Astrocyte (in vitro differentiated cells and primary cell): Measurements from ENCODE around the gene CALY. TPM values are rescaled to one million over a fixed set of nuclear protein-coding genes. Genes with fewer than 3 reads are reported as not detected.

Experiments used
- DNase-seq: peaks from one replicate; pipeline ENCODE4 v3.0.0-alpha.2; 2010; ENCODE audit warnings: low read depth
- FAIRE-seq: peaks from 2 replicates; lab custom pipeline; 2011; peaks lifted over from hg19 to GRCh38; lab: Jason Lieb, UNC
- H2AFZ ChIP-seq: 2 replicates; pipeline ENCODE4 v1.6.0; 2012; ENCODE audit warnings: low read depth, low read length, inconsistent platforms
- H3K27ac ChIP-seq: 2 replicates; pipeline ENCODE4 v1.5.1; 2011; ENCODE audit warnings: low read depth, low read length, inconsistent platforms
- H3K27me3 ChIP-seq: 2 replicates; pipeline ENCODE4 v1.6.0; 2011; ENCODE audit warnings: low read length, inconsistent platforms; ENCODE audit not compliant: insufficient read depth
- H3K36me3 ChIP-seq: 2 replicates; pipeline ENCODE4 v1.5.1; 2011; ENCODE audit warnings: low read length, inconsistent platforms; ENCODE audit not compliant: insufficient read depth
- H3K4me1 ChIP-seq: 2 replicates; pipeline ENCODE4 v1.5.1; 2011; ENCODE audit warnings: low read length, inconsistent platforms; ENCODE audit not compliant: insufficient read depth
- H3K4me2 ChIP-seq: 2 replicates; pipeline ENCODE4 v1.6.0; 2012; ENCODE audit warnings: low read length, inconsistent platforms
- H3K4me3 ChIP-seq: 2 replicates; pipeline ENCODE4 v1.5.1; 2011; ENCODE audit warnings: low read depth, mild to moderate bottlenecking, low read length, inconsistent platforms; ENCODE audit not compliant: insufficient read depth
- H3K79me2 ChIP-seq: 2 replicates; pipeline ENCODE4 v1.6.0; 2012; ENCODE audit warnings: mild to moderate bottlenecking, low read length, inconsistent platforms; ENCODE audit not compliant: insufficient read depth
- H3K9ac ChIP-seq: 2 replicates; pipeline ENCODE4 v1.6.0; 2012; ENCODE audit warnings: mild to moderate bottlenecking, low read length, inconsistent platforms
- H3K9me3 ChIP-seq: 2 replicates; pipeline ENCODE4 v1.5.1; 2012; ENCODE audit warnings: low read depth, mild to moderate bottlenecking, low read length, inconsistent platforms; ENCODE audit not compliant: insufficient read depth
- H4K20me1 ChIP-seq: 2 replicates; pipeline ENCODE4 v1.6.0; 2012; ENCODE audit warnings: low read length, inconsistent platforms; ENCODE audit not compliant: insufficient read depth
- H3K27ac Mint-ChIP-seq: one replicate; pipeline ENCODE4 v1.8.0; 2021; ENCODE audit warnings: mild to moderate bottlenecking, mixed read lengths; ENCODE audit not compliant: unreplicated experiment
- H3K27me3 Mint-ChIP-seq: one replicate; pipeline ENCODE4 v1.8.0; 2021; ENCODE audit warnings: low read depth, mixed read lengths; ENCODE audit not compliant: unreplicated experiment
- H3K36me3 Mint-ChIP-seq: one replicate; pipeline ENCODE4 v1.8.0; 2021; ENCODE audit warnings: low read depth, mixed read lengths; ENCODE audit not compliant: unreplicated experiment
- H3K4me1 Mint-ChIP-seq: one replicate; pipeline ENCODE4 v1.8.0; 2021; ENCODE audit warnings: low read depth, mixed read lengths; ENCODE audit not compliant: unreplicated experiment
- H3K4me3 Mint-ChIP-seq: one replicate; pipeline ENCODE4 v1.8.0; 2021; ENCODE audit warnings: mild to moderate bottlenecking, moderate library complexity, mixed read lengths; ENCODE audit not compliant: unreplicated experiment
- H3K9me3 Mint-ChIP-seq: one replicate; pipeline ENCODE4 v1.8.0; 2021; ENCODE audit warnings: mild to moderate bottlenecking, mixed read lengths; ENCODE audit not compliant: unreplicated experiment
- CTCF ChIP-seq: IDR thresholded peaks from 2 replicates; pipeline ENCODE4 v1.5.1; 2011; ENCODE audit warnings: low read depth, mild to moderate bottlenecking, inconsistent platforms, low read length, moderate library complexity; ENCODE audit not compliant: insufficient read depth
- EZH2 ChIP-seq: IDR thresholded peaks from 2 replicates; pipeline ENCODE4 v1.6.1; 2012; ENCODE audit warnings: mild to moderate bottlenecking, low read length, inconsistent platforms; ENCODE audit not compliant: insufficient read depth
- total RNA-seq: library from RNA; stranded (reverse); gene quantifications from 2 replicates; pipeline ENCODE4 v1.2.1, GENCODE V29; 2021

Gene CALY
- total RNA-seq, 1 donor from 2014 or later, result 1.1 TPM

GRCh38 chr10:133313192-133313591 is 23.5 kb downstream of the CALY start:
- Histone ChIP-seq H4K20me1 (peaks cover 12% of the 10 kb centered on the region), H3K27ac (no peak overlapping the region), H3K4me2 (no peak overlapping the region), H3K9me3 (no peaks in the 10 kb centered on the region), H3K36me3 (no peaks in the 10 kb centered on the region), H3K9ac (no peak overlapping the region), H2AFZ (no peak overlapping the region), H3K4me3 (no peak overlapping the region), H3K4me1 (peaks cover 5% of the 10 kb centered on the region), H3K27me3 (no peaks in the 10 kb centered on the region), H3K79me2 (peaks cover 4% of the 10 kb centered on the region)
- TF ChIP-seq CTCF, result no peak
- no peak for TF ChIP-seq EZH2
- no peaks in the 10 kb centered on the region for H3K4me1 Mint-ChIP-seq
- no peaks in the 10 kb centered on the region for H3K9me3 Mint-ChIP-seq
- no peak for FAIRE-seq
- H3K36me3 Mint-ChIP-seq, result peaks cover 3% of the 10 kb centered on the region
- no peak for DNase-seq
- no peak overlapping the region for H3K27ac Mint-ChIP-seq
- H3K27me3 Mint-ChIP-seq, result no peaks in the 10 kb centered on the region
- no peak overlapping the region for H3K4me3 Mint-ChIP-seq

GRCh38 chr10:133312769-133313145 is 23.9 kb downstream of the CALY start:
- Mint-ChIP-seq H3K4me1 (no peaks in the 10 kb centered on the region), H3K9me3 (no peaks in the 10 kb centered on the region), H3K27me3 (no peaks in the 10 kb centered on the region), H3K36me3 (peaks cover 3% of the 10 kb centered on the region), H3K4me3 (no peak overlapping the region), H3K27ac (no peak overlapping the region)
- Histone ChIP-seq H2AFZ (no peak overlapping the region), H3K27ac (no peak overlapping the region), H3K4me3 (no peak overlapping the region), H3K27me3 (no peaks in the 10 kb centered on the region), H3K4me1 (peaks cover 6% of the 10 kb centered on the region), H4K20me1 (peaks cover 17% of the 10 kb centered on the region), H3K79me2 (peaks cover 9% of the 10 kb centered on the region), H3K36me3 (no peaks in the 10 kb centered on the region), H3K4me2 (no peak overlapping the region), H3K9me3 (no peaks in the 10 kb centered on the region), H3K9ac (no peak overlapping the region)
- FAIRE-seq (no peak), DNase-seq (no peak)
- TF ChIP-seq EZH2, result no peak
- no peak for TF ChIP-seq CTCF

GRCh38 chr10:133312016-133312768 is 24.5 kb downstream of the CALY start:
- no peak overlapping the region for H3K27ac ChIP-seq

More at GRCh38 chr10:133312016-133312768, 24.5 kb downstream of the CALY start:
- Histone ChIP-seq H2AFZ (no peak overlapping the region), H3K9me3 (no peaks in the 10 kb centered on the region), H3K79me2 (peaks cover 14% of the 10 kb centered on the region), H3K4me2 (no peak overlapping the region), H3K4me3 (no peak overlapping the region), H4K20me1 (peaks cover 22% of the 10 kb centered on the region), H3K4me1 (peaks cover 12% of the 10 kb centered on the region), H3K36me3 (no peaks in the 10 kb centered on the region), H3K27me3 (no peaks in the 10 kb centered on the region), H3K9ac (no peak overlapping the region)
- TF ChIP-seq CTCF, result no peak
- no peak for TF ChIP-seq EZH2
- Mint-ChIP-seq H3K4me1 (peaks cover 5% of the 10 kb centered on the region), H3K27ac (no peak overlapping the region), H3K27me3 (no peaks in the 10 kb centered on the region), H3K36me3 (peaks cover 3% of the 10 kb centered on the region), H3K9me3 (no peaks in the 10 kb centered on the region), H3K4me3 (no peak overlapping the region)
- DNase-seq, result no peak
- no peak for FAIRE-seq
